Measurements from ENCODE around the gene CBFA2T2.

GRCh38 chr20:33673114-33673409 is 183.2 kb downstream of the CBFA2T2 start:
- TF ChIP-seq CTCF (IDR thresholded peaks at IDR 0.05) (no peak), POLR2A (IDR thresholded peaks at IDR 0.05) (no peak)

All from lower leg skin (tissue), 3 donors.